ENCODE measurements around the gene EPHB2.

- no peak for TF ChIP-seq EP300 (IDR thresholded peaks at IDR 0.05; ENCODE audit: borderline replicate concordance)
- TF ChIP-seq NFIC (IDR thresholded peaks at IDR 0.05) = no peak
- no peak for TF ChIP-seq REST (IDR thresholded peaks at IDR 0.05; ENCODE audit: low read depth)
- TF ChIP-seq MAX (IDR thresholded peaks at IDR 0.05) = no peak
- no peak for TF ChIP-seq FOXM1 (IDR thresholded peaks at IDR 0.05; ENCODE audit: borderline replicate concordance, low read depth)
- no peak for TF ChIP-seq YY1 (IDR thresholded peaks at IDR 0.05; ENCODE audit: low read depth)
- TF ChIP-seq RAD21 (IDR thresholded peaks at IDR 0.05; ENCODE audit: low read depth) = no peak
- no peak for TF ChIP-seq CEBPB (IDR thresholded peaks at IDR 0.05)
- TF ChIP-seq EGR1 (IDR thresholded peaks at IDR 0.05) = no peak
- no peak for TF ChIP-seq TEAD4 (IDR thresholded peaks at IDR 0.05)
These were observed 108.7 kb downstream of the EPHB2 start for GRCh38 chr1:22819361-22819760.

Data from Ishikawa (cell line).